ENCODE data around the gene DHRSX.

DNA sequence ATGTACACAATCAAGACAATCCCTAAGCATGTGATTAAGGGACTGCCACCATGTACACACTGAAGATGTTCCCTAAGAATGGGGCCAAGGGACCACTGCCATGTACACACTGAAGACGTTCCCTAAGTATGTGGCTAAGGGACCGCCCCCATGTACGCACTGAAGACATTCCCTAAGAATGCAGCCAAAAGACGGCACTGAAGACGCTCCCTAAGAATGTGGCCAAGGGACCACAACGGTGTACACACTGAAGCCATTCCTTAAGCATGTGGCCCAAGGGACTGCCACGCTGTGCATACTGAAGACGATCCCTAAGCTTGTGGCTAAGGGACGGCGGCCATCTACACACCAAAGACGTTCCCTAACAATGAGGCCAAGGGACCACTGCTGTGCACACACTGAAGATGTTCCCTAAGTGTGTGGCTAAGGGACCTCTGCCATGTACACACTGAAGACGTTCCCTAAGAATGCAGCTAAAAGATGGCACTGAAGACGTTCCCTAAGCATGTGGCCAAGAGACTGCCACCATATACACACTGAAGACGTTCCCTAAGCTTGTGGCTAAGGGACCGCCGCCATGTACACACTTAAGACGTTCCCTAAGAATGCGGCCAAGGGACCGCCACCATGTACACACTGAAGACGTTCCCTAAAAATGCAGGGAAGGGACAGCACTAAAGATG is 26.4 kb downstream of the DHRSX start:
- TF ChIP-seq, protein P1, sequence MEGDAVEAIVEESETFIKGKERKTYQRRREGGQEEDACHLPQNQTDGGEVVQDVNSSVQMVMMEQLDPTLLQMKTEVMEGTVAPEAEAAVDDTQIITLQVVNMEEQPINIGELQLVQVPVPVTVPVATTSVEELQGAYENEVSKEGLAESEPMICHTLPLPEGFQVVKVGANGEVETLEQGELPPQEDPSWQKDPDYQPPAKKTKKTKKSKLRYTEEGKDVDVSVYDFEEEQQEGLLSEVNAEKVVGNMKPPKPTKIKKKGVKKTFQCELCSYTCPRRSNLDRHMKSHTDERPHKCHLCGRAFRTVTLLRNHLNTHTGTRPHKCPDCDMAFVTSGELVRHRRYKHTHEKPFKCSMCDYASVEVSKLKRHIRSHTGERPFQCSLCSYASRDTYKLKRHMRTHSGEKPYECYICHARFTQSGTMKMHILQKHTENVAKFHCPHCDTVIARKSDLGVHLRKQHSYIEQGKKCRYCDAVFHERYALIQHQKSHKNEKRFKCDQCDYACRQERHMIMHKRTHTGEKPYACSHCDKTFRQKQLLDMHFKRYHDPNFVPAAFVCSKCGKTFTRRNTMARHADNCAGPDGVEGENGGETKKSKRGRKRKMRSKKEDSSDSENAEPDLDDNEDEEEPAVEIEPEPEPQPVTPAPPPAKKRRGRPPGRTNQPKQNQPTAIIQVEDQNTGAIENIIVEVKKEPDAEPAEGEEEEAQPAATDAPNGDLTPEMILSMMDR (IDR thresholded peaks at IDR 0.05): no peak
- no peak for TF ChIP-seq POLR2A (IDR thresholded peaks at IDR 0.05)
